Psoas muscle (tissue), 8 donors: ENCODE data around the gene TCF25. TPM values are rescaled to one million over a fixed set of nuclear protein-coding genes. Genes with fewer than 3 reads are reported as not detected.

Source experiments
- ATAC-seq, 4 donors: fragments of 200-7000 bp; cut with Tn5 transposase; one replicate each; pipeline ENCODE4 v1.9.1; 2020; ENCODE audit warnings: moderate library complexity in 3 of 4, mild to moderate bottlenecking in 2 of 4
- DNase-seq, 2 donors: peaks; one replicate each; pipeline ENCODE4 v3.0.0-alpha.2; 2020
- H3K27ac ChIP-seq: fragments of 200-600 bp; one replicate; pipeline ENCODE4 v1.8.0; 2022
- H3K27me3 ChIP-seq, 3 donors: fragments of 200-600 bp in 1 of 3; one replicate each; pipeline versions ENCODE4 v1.6.1 to v1.8.0; 2013 to 2022; ENCODE audit warnings: low read length in 2 of 3, mild to moderate bottlenecking in 2 of 3, moderate library complexity in 1 of 3; ENCODE audit not compliant: insufficient read depth in 3 of 3
- H3K36me3 ChIP-seq, 2 donors: fragments of 200-600 bp in 1 of 2; one replicate each; pipeline versions ENCODE4 v1.6.1 to v1.8.0; 2013 to 2022; ENCODE audit warnings: low read depth in 1 of 2, mild to moderate bottlenecking in 1 of 2, moderate library complexity in 1 of 2; ENCODE audit not compliant: insufficient read depth in 1 of 2
- H3K4me1 ChIP-seq: fragments of 200-600 bp; one replicate; pipeline ENCODE4 v1.8.0; 2022
- H3K4me3 ChIP-seq: fragments of 200-600 bp; one replicate; pipeline ENCODE4 v1.8.0; 2022; ENCODE audit warnings: mild to moderate bottlenecking
- H3K9me3 ChIP-seq: fragments of 200-600 bp; one replicate; pipeline ENCODE4 v1.8.0; 2022
- CTCF ChIP-seq: fragments of 200-600 bp; IDR thresholded peaks from one replicate; pipeline ENCODE4 v1.8.0; 2022; ENCODE audit warnings: antibody characterized with exemption
- WGBS, 3 donors: extraction: QIAGEN DNeasy Blood & Tissue Kit; methylation state at CpG; one replicate each; pipeline versions ENCODE4 v1.1.6 to v1.1.7; 2013; 5-methylcytosine and 5-hydroxymethylcytosine counted together
- intact Hi-C, 2 donors: fragments of 100-400 bp; cut with DNase I; formaldehyde crosslinking; loops; one replicate each; pipeline versions ENCODE4 v1.11.0 to v1.14.2; 2022
- polyA plus RNA-seq, 3 donors: library from polyadenylated mRNA; stranded (reverse); fragments of 200-250 nt; gene quantifications; one replicate each; pipeline ENCODE4 v1.2.3, GENCODE V29; 2013
- total RNA-seq, 4 donors: library from RNA; stranded (reverse); fragmentation: NEBNext Ultra II Directional in 2 of 4; extraction: Animal tissue kit (Norgen Biotek cat#: 25700) in 2 of 4; gene quantifications; one replicate each; pipeline versions ENCODE4 v1.2.1 to v1.2.4, GENCODE V29; 2021 to 2023
- donor health status: healthy with polysubstance abuse.
- donor health status: DM: no; HTN: no; CAD: no; lungs with moderate emphysema.
- donor health status: Bipolar disorder and iron deficiency.
- donor health status: healthy.
- donor health status: DM: yes; HTN: yes; CAD: no.
- donor health status: DM: no; HTN: no; CAD: no.
- donor health status: DM: no; HTN: no; CAD: no.
- donor health status: DM: yes; HTN: yes; CAD: no.

The TCF25 gene
- total and polyA plus RNA-seq, 7 donors, result 46.1 to 93.6 (median 57.6) TPM

GRCh38 chr16:89923640-89924296, 50.4 kb downstream of the TCF25 start:
- TF ChIP-seq CTCF, result no peak
- Histone ChIP-seq H3K4me3 (peak overlapping the region; percentile 70), H3K27ac (no peak overlapping the region), H3K36me3 (no peaks in the 10 kb centered on the region), H3K9me3 (no peaks in the 10 kb centered on the region), H3K4me1 (peaks cover 7% of the 10 kb centered on the region), H3K27me3 (peaks cover 0 to 67% (median 39%) of the 10 kb centered on the region in 3 donors)
- no peak for DNase-seq
- 1% methylated on average over 29 to 41 of the region's 41 CpGs for WGBS, 3 donors
- no peak for ATAC-seq
- intact Hi-C loops, result no loop called here

GRCh38 chr16:89924297-89924924, 51.0 kb downstream of the TCF25 start:
- H3K4me1 ChIP-seq, result peaks cover 6% of the 10 kb centered on the region
- ATAC-seq (no peak), DNase-seq (no peak)
- peaks cover 0 to 63% (median 38%) of the 10 kb centered on the region in 3 donors for H3K27me3 ChIP-seq
- no peaks in the 10 kb centered on the region for H3K9me3 ChIP-seq
- intact Hi-C loops, result no loop called here
- no peaks in the 10 kb centered on the region for H3K36me3 ChIP-seq
- no peak for TF ChIP-seq CTCF
- H3K4me3 ChIP-seq, result no peak overlapping the region
- no peak overlapping the region for H3K27ac ChIP-seq
- WGBS, 3 donors, result 3 to 7% (median 4%) methylated on average over 12 to 14 of the region's 14 CpGs

GRCh38 chr16:89924925-89925307, 51.5 kb downstream of the TCF25 start:
- intact Hi-C loops, result no loop called here
- DNase-seq (no peak), ATAC-seq (no peak)
- no peaks in the 10 kb centered on the region for H3K9me3 ChIP-seq
- peaks cover 6% of the 10 kb centered on the region for H3K4me1 ChIP-seq
- 21 to 27% (median 22%) methylated on average over 4 of the region's 4 CpGs for WGBS, 3 donors
- H3K4me3 ChIP-seq, result peak overlapping the region; percentile 63
- no peak for TF ChIP-seq CTCF
- H3K27ac ChIP-seq, result no peak overlapping the region
- H3K36me3 ChIP-seq, result no peaks in the 10 kb centered on the region
- H3K27me3 ChIP-seq, result peaks cover 0 to 61% (median 35%) of the 10 kb centered on the region in 3 donors

- intact Hi-C loops, result no loop called here
- DNase-seq (no peak), ATAC-seq (peak in 1 of 4 donors; percentile 1)
- no peak for TF ChIP-seq CTCF
- Histone ChIP-seq H3K9me3 (no peaks in the 10 kb centered on the region), H3K36me3 (no peaks in the 10 kb centered on the region), H3K4me1 (peaks cover 6% of the 10 kb centered on the region), H3K27ac (no peak overlapping the region), H3K27me3 (peaks cover 0 to 56% (median 34%) of the 10 kb centered on the region in 3 donors), H3K4me3 (peak overlapping the region; percentile 63)
- WGBS, 3 donors, result 1% methylated on average over 30 to 42 of the region's 42 CpGs
These were observed 52.2 kb downstream of the TCF25 start for GRCh38 chr16:89925596-89926079.
